NCI-H510A (cell line): ENCODE data around the gene STK38.
"Not testable (repeated sequence)": the region's sequence is repeated elsewhere in the genome, so short reads cannot be mapped to it uniquely, and the experiment has no call there.

Experiments used
- DNase-seq: peaks from one replicate; lab custom pipeline; 2025; lab: John Stamatoyannopoulos, UW

The STK38 gene

GRCh38 chr6:36484736-36485135, 62.5 kb downstream of the STK38 start:
- DNase-seq = no peak

DNA sequence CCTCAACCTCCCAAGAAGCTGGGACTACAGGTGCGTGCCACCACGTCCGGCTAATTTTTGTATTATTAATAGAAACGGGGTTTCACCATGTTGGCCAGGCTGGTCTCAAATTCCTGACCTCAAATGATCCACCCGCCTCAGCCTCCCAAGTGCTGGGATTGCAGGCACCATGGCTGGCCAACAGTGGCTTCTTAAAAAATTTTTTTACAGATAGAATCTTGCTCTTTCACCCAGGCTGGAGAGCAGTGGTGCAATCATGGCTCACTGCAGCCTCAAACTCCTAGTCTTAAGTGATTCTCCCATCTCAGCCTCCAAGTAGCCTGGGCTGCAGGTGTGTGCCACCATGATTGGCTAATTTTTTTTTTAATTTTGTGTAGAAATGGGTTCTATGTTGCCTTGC, 64.0 kb downstream of the STK38 start:
- not testable (repeated sequence) for DNase-seq

DNA sequence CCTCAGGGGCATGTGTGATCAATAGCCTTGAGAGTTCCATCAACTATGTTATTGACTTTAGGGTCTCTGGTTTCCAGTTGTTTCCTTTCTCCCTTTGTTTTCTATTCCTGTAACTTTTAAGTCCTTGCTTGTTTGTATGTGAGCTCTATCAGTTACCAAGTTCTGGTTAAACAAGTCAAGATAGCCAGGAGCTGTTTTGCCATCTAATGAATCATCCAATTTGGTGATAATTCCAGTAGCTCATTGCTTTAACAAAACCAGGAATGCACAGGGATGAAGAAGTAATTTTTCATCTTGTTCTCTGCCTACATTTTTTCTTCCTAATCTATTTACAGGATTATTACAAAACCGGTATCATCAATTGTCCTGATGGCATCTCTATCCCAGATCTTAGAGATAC, 68.0 kb downstream of the STK38 start:
- DNase-seq = no peak

GRCh38 chr6:36478051-36478526, 69.2 kb downstream of the STK38 start:
- DNase-seq = no peak

DNA sequence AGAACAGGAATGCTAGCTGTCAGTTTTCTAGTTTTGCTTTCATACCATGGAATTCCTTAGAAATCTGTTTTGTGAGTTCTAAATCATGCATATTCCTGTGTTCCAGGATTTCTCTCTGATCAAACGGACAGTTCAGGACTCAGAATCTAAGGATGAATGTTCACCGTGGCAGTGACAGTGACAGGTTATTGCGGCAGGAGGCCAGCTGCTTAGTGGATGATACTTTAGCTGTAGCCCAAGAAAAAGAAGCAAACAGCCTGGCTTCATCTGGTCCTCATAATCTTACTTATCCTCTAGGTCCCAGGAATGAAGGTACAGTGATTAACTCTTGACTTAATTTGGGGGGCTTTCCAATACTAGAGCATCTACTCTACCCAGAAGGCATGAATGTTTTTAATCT, 77.3 kb downstream of the STK38 start:
- no peak for DNase-seq

GRCh38 chr6:36469148-36469661, 78.1 kb downstream of the STK38 start:
- no peak for DNase-seq

GRCh38 chr6:36467625-36468024, 79.7 kb downstream of the STK38 start:
- DNase-seq = no peak

- DNase-seq = no peak
Measured at GRCh38 chr6:36464233-36464632, 83.0 kb downstream of the STK38 start.

GRCh38 chr6:36463676-36464075, 83.6 kb downstream of the STK38 start:
- no peak for DNase-seq

DNA sequence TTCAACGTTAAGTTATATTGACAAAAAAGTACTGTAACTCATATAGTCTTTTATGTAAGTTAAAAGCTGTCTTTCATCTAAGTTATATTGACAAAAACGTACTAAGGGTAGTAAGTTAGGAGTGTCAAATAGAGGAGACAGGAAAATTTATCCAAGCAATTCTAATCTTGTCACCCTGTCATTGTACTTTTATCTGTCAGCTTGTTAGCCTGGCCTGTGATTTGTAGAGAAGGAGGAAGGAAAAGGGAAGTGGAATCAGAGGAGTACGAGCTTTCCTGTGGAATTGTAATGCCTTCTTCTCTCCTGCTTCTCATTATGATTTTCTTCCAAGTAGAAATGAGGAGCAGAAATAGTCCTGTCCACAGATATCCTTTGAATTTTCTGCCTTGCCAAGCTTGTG, 85.6 kb downstream of the STK38 start:
- no peak for DNase-seq

GRCh38 chr6:36460916-36461315, 86.4 kb downstream of the STK38 start:
- DNase-seq = no peak

GRCh38 chr6:36459501-36459900, 87.8 kb downstream of the STK38 start:
- DNase-seq = no peak

GRCh38 chr6:36455486-36456027, 91.7 kb downstream of the STK38 start:
- no peak for DNase-seq

- not testable (repeated sequence) for DNase-seq
Measured at GRCh38 chr6:36452897-36453296, 94.4 kb downstream of the STK38 start.

GRCh38 chr6:36449173-36449572, 98.1 kb downstream of the STK38 start:
- not testable (repeated sequence) for DNase-seq

GRCh38 chr6:36445621-36446020, 101.7 kb downstream of the STK38 start:
- DNase-seq = no peak

GRCh38 chr6:36444470-36444869, 102.8 kb downstream of the STK38 start:
- no peak for DNase-seq
